Fibroblast of peridontal ligament (primary cell): ENCODE measurements around the gene GOT1.

Source experiments
- DNase-seq: peaks from one replicate; pipeline ENCODE4 v3.0.0-alpha.2; 2010; ENCODE audit errors: extremely low read depth

Gene GOT1

DNA sequence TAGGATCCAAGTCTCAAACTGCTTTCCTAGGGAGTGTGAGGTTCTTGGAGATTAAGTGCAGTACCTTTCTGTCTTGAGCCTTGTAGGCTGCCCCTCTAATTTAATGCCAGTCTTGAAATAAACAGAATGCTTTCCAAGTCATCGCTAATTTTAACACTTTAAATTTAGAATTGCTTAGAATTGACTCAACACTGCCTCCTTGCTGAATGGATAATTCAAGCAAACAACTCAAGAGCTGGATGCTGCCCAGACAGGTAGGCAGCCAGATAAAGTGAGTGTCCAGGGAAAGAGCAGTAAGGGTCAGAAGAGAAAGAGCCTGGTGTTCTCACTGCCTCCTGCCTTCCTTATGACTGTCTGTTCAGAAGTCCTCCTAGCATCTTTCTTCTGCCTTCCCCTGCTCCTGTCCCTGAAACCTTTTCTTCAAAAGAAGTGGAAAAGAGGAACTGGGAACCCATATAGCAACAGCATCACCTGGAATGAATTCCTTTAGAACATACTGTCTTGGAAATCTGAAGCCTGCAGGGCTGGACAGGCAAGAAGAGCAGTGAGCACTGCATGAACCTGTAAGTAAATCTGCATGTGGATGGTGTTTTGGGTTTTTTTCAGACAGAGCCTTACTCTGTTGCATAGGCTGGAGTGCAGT, 3.1 kb upstream of the GOT1 start:
- DNase-seq, result no peak

DNA sequence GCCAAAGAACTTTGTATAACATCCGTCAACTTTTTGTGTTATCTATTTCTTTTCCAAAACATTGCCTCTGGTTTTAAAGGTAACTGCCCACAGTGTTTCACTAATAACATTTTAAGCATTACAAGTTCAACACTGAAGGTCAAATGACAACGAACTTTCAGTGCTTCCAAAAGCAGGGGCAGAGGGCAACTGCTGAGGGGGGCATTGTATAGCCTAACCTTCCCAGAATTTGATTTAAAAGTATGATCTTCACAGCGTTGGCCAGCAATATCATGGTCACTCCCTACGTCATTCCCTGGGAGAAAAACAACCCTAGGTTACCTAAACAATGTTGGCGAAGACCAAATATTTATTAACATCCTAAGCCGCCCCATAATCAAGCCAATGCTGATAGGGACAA, 2.5 kb upstream of the GOT1 start:
- DNase-seq, result no peak

DNA sequence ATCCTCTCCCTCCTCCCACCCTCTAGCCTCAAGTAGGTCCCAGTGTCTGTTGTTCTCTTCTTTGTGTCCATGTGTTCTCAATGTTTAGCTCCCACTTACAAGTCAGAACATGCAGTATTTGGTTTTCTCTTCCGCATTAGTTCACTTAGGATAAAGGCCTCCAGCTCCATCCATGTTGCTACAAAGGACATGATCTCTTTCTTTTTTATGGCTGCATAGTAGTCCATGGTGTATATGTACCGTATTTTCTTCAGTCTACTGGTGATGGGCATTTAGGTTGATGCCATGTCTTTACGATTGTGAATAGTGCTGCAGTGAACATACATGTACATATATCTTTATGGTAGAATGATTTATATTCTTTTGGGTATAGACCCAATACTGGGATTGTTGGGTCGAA, 1.6 kb upstream of the GOT1 start:
- DNase-seq, result no peak

DNA sequence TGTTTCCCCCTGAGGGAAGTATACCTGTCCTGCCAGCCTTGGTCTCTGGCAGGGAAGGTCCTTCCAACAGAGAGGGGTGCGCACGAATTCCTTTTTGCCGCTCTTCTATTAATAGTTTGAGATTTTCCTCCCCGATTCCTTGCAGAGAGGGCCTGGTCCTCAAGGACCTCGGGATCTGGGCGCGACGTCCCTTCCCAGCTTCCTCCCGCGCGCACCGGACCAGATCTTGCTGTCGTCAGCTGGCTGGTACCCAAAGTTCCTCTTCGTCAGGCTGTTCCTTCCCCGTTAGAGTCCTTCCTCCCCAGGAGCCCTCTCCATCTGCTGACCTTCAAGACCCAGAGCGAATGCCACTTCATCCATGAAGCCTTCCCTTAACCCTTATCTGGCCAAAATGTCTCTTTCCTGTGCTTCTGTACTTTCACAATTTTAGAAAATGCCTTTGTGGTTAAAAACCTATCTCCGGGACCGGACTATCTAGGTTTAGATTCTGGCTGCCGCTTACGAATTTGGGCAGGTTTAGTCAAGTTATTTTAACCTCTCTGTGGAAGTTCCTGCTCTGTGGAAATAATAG, 851 bp upstream of the GOT1 start:
- peak; percentile 47 for DNase-seq

DNA sequence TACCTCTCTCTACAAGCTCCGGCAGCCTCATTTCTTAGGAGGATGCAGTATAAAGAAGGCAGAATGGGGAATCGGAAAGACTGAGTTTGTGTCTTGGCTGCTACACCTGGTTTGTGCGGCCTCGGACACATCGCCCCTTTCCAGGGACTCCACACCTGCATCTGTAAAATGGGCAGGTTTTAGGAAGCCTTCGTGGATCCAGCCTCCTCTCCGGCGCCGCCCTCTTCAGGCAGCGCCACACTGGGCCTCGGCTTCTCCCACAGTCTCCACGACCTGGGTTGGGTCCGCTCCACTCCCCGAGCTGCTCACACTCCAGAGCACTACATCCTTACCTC, 341 bp downstream of the GOT1 start:
- no peak for DNase-seq

DNA sequence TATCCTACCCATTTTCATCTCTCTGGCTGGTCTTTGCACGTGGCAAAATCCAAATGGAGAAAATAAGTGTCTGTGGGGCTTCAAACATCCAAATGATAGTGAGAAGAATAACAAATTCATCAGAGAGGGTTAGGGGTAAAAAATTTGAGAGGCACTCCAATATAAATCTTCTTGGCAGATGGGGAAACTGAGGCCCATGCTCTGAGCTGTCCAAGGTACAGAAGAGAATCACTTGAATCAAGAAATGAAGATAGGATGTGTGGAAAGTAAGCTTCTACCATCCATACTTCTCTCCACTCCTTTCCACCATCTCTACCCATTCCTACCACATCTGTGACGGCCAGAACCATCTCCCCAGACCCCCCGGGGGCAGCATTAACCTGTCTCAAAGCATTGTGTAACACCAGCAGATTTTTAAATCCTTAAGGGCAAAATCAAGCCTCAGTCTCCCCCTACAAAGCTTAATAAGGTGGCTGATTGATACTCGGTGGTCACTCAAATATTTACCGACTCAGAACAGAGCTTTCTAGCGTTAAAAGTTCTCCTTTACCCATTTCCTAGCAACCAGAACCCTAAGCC, 818 bp downstream of the GOT1 start:
- DNase-seq, result no peak

DNA sequence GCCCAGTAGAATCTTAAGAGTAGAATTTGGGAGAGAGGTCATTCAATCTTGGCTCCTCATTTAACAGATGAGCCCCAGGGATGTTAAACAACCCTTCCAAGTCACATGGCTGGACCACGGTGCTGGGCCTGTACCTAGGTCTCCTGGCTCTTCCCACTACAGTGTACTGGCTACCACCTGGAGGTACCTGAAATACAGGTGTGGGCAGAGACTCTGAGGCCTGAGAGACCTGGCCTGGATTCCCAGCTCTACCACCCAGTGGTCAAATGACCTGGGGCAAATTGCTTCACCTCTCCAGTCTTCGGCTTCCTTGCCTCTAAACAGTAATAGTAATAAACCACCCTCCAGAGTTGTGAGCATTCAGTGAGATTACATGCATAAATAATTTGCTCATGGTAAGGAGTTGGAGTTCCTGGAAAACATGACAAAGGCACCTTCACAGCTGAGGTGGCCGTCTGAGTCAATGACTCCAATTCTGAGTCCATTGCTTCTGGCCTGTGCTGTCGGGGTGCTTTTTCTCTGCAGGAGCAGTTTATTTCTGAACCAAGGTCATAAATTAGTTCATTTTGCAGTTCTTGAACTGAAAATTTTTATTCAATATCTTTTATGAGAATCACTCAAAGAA, 2.7 kb downstream of the GOT1 start:
- DNase-seq, result no peak

DNA sequence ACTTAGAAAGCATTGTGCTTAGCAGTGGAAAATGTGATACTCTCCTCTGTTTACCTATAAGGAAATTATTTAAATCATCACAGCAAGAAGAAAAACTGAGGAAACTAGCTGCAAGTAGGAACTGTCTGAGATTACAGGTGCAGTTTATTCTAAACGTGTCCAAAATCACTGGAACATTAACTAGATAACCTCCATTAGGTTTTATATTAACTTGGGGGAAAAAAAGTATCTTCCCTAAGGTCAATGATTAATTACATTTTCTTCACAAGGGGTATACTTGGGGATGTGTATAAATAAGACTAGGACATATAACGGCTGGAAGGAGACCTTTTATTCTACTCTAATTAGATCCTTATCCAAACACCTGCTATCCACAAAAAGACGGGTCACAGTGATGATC, 3.7 kb downstream of the GOT1 start:
- no peak for DNase-seq

DNA sequence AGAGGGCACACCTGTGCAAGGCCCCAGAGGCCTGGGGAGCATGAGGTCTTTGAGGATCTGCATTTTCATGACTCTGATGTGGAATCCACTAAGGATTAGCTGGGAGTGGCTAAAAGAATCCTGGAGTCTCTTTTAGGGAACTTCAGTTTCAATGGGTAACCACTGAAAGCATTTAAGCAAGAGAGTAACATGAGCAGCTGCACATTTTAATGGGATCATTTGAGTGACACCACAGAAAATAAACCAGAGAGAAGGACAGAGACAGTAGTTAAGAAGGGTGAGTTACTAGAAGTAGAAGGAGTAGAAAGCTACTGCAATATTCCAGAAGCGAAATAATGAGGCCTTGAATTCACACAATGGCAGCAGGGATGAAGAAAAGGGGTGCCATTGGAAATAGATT, 5.2 kb downstream of the GOT1 start:
- DNase-seq, result no peak

DNA sequence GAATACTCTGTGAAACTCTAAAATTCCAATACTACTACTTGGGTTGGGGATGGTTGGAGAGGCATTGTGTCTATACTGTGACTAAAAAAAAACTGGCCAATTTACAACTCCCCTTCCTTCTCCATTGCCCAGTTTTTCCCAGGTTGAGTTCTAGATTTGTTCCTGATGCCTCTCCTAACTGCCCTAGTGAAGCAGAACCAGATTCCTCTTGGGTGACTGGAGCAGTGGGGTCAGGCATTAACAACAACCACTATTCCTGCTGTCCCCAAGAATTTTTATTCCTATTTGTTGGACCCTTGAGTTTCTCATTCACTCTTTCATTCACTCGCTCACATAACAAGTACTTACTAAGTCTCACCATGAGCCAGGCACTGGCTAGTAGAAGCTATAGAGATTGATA, 5.8 kb downstream of the GOT1 start:
- DNase-seq, result no peak

DNA sequence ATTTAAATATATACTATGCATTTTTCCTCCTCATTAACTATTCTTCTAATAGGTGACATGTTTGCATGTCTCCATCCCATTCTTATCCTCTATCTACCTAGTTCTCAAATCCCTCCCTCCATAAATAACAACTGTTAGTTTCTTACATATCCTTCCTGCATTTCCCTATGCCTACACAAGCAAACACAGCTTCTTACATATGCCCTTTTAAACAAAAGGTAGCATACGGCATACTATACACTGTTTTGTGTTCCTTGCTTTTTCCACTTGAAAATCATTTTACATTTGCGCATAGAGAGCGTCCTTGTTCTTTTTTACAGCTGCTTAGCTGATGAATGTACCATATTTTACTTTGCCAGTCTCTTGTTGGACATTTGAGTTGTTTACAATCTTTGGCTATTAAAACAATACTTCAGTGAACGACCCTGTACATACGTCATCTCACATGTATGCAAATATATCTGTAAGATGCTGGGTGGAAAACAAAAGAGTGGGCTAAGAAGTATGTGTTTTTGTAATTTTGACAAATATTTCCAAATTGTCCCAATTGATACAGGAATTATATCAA, 7.8 kb downstream of the GOT1 start:
- DNase-seq, result no peak

DNA sequence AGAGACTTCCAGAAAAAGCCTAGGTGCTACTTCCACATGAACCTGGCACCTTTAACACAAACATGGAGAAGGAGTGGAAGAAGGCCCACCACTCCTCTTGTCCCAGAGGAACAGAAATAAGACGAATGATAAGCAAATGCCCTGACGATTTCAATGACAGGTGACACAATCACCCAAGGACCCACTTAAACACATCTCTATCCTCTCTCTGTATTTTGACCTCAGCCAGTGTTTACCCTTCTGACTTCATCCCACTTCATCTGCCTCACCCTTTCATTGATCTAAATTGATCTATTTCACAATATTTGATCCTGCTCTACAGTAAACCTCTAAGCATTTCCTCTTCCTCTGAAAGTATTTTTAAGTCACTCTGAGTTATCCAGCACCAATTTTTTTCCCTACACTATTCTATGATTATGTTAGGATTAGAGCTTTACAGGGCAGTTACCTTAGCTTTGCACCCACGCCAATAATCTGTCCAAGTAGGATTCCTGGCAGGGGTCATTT, 9.1 kb downstream of the GOT1 start:
- no peak for DNase-seq

DNA sequence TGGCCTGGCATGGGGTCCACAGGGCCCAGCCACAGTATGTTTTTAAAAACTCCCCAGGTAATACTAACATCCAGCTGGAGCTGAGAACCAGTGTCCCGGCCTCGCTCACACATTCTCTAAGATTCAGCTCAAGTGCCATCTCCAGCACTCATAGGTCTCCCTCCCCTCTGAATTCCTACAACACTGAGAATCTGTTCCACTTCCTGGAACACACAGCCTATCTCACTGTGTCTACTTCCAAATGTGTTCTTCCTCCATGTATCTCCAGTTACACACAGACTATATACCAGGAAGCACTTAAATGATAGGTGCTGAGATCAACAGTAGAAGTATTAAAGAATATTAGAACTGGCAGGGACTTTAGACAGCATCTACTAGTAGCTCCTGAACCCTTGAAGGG, 10.7 kb downstream of the GOT1 start:
- DNase-seq, result no peak

DNA sequence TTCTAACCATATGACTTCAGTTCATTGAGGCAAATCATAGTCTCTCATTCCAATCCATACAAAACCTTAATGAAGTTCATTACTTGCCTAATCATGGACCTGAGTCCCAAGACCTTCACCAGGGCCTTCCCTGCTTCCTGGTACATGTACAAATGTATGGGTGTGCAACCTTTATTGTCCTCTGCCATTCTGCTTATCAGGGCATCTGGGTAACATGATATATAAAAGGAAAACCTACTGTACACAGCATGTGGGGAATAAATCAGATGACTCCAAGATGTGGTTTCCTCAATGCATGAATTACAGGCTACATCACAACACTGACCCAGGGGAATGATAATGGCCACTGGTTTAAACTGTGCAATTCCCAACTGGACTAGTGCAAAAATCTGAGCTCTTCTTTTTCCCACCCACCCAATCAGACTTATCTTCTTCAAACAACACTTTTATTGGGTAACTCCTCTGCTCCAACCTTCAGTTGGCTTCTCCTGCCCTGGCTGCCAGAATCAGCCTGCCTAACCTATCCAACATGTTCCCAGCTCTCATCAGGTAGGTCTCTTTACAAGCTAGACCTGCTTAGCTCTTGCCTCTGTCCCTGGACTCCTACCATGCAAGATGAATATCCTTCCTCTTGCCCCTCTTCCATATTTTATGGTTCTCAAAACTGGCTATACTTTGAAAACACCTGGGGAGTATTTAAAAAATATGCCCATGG, 11.4 kb downstream of the GOT1 start:
- DNase-seq, result no peak

DNA sequence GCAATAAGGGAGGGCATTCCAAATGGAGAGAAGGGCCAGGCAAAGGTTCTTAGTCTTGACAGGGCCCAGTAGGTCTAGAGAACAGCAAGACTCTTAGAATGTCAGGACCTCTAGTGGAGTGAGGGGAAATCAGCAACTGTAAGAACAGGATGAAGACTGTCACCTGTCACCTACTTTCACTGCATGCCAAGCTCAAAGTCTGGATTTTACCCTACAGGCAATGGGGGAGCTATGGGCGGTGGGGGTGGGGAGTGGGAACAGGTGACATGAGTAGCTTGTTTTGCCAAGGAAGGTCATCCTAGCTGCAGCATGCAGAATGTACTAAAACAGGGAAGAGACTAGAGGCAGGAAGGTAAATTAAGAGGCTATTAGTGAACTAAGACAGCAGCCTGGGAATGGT, 18.3 kb downstream of the GOT1 start:
- no peak for DNase-seq

DNA sequence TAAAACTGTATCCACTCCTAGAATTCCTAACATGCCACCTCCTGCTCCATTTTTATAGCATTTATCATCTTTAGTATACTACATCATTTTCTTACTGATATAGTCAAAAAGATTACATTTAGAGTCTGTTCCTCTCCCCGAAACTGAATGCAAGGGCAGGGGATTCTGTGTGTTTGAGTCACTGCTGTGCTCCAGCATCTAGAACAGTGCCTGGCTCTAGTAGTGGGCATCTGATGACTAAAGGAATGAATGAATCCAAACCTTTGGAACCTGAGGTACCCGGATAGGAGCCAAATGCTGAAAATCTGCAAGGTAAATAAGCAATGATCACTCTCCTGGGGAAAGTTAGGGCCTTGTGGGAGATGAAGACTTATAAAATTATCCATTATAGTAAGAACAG, 18.9 kb downstream of the GOT1 start:
- no peak for DNase-seq

DNA sequence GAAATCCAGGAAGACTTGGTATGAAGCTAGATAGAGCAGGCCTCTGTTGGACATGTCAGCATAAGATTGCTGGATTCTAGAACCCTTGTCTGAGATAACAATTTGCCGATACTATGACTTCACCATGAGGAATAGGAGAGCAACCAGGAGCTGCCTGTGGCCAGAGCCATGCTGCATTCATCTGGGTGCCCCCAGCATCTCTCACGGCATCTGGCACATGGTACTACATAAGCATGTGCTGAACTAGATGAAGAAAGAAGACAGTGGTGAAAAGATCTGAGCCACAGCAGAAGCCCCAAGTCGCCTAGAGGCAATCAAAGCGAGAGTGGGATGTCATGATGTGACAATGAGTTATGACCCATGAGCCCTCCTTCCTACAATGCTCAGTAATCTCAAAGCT, 19.5 kb downstream of the GOT1 start:
- no peak for DNase-seq

DNA sequence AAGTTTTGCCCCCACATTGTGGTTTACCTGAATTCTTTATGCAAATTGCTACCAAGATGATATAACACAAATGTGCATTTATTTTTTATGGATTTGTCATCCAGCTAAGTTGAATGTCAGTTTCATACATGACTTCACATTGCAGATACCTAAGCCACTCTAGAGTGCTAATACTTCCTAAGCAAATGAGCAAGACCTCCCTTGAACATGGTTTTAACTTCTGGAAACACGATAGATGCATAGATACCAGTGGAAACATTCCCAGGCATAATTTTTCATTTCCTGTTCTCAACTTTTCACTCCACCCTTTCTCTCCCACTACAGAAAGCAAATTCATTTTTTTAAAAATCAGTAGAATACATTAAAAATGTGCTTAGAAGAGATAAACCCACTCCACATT, 20.3 kb downstream of the GOT1 start:
- DNase-seq, result no peak

DNA sequence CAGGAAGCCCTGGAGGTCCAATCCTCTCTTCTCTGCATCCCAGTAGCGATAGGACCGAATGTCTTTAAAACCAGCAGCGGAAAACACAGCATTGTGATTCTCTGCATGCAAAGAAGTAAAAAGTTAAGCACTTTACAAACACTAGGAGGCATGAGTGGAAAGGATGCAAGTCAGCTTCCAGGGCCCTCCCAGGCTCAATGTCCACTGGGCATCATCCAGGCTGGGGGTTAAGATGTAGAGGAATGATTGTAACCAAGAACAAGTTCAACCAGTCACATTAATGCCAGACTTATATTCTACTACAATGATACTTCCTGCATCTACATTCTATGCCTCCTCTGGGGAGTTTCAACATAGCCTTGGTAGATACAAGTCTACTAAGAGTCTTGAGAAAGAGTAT, 24.3 kb downstream of the GOT1 start:
- no peak for DNase-seq

DNA sequence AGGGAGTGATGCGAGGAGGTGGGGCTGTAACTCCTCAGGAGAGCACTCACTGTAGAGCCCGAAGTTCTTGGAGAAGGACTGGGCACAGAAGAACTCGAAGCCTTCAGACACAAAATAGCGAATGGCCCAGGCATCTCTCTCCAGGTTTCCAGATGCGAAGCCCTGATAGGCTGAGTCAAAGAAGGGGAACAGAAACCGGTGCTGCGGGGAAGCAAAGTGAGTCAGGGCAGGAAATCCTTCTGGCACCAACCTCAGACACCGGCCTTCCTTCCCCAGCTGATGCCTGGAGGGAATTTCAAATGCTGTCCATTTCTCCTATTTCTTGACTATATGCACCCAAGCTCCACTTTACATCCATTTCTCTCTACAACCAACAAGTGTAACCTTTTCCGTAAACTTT, 26.8 kb downstream of the GOT1 start:
- DNase-seq, result no peak

DNA sequence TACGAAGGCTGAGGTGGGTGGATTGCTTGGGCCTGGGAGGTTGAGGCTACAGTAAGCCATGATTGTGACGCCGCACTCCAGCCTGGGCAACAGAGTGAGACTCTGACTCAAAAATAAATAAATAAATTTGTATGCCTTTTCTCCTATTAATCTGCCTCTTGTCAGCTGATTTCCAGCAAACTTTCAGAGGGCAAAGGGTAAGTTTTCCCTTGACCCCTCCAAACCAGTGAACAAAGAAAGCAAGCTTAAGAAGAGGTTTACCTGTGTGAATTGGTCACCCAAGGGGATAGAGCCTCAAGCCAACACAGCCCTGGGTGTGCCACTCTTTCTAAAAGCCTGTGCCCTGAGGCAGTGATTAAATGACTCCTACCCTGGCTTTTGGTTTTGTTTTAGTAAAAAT, 30.8 kb downstream of the GOT1 start:
- DNase-seq, result no peak

DNA sequence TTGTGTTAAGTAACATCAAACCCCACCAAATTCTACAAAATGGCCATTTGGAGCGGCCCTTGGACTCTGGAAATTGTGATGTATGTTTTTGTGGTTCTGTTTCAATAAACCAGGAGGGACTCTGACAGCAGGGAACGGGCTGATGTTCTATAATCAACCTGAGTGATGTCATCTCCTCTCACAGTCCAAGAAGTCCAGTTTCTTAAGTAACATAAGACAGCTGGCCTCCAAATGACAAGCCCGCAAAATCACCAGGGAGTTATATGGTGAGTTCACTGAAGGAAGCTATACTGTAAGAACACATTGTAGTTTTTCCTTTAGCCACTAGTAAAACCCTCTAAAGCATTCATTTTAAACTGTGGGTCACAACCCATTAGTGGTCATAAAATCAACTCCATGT, 34.0 kb downstream of the GOT1 start:
- peak; percentile 23 for DNase-seq
